GM19455 (cell line): ENCODE data around the gene RAD51B.
"Not testable (repeated sequence)": the region's sequence is repeated elsewhere in the genome, so short reads cannot be mapped to it uniquely, and the experiment has no call there.

Experiments
- ATAC-seq: cut with Tn5 transposase; IDR thresholded peaks from one replicate; pipeline ENCODE4 v1.9.1; 2021; ENCODE audit not compliant: unreplicated experiment

The RAD51B gene

DNA sequence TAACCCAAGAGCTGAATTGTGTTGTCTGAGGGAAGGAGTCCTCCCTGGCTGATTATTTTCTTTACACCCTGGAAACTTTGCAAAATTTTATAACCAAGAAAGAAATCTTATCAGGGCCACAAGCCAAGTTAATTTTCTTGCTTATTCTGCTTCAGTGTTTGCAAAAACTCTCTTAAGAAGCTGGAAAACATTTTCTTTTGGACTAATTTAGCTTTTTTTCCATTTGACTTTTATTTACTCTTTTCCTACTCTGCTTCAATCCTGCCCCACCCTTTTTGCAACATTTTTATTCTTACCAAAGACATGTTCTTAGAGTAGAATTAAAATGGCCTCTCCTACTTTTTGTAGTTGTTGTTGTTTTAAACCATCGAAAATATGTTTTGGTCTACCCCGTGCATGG, 594.5 kb downstream of the RAD51B start:
- no peak for ATAC-seq

DNA sequence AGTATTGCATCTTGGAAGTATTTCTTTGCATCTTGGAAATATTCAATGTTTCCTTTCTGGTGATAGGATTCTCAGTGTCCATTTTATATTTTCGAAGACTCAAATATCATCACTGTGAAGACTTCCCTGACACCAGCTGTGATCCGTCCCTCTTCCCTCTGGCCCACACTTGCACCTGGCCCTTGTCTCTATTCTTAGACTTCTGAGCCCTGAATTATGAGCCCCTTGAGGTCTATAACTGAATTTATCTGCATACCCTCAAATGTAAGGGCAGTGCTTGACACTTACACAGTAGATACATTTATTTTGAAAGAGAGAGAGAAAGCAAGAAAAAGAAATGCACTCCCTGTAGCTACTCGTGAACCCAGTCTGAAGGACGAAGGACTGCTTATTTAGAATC, 596.6 kb downstream of the RAD51B start:
- no peak for ATAC-seq

DNA sequence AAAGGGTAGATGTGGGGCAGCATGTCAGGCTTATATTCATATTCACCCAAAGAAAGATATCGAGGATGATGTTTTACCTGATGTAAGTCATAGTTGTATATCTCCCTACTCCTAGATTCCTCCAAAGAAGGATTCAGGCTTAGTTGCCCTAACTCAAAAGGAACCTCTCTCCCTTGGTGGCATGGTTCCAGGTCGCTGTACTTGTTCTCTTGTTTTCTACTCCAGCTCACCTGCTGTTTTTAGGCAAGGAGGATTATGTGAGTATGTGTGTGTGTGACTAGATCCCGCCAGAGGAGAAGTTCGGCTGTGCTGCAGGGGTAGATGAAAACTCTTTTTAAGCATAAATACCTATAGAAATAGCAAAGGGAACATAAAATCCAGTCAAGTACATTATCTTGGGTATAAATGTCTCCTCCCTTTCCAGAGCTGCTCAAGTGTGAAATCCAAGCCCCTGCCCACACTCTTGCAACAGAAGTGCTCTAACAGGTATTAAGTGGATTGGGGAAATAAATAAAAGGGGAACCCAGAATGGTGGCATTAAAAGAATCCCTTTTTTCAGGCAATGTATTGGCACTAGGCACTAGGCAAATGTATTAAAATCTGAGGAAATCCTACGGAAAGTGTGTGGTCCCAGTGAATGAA, 597.6 kb downstream of the RAD51B start:
- ATAC-seq = no peak

DNA sequence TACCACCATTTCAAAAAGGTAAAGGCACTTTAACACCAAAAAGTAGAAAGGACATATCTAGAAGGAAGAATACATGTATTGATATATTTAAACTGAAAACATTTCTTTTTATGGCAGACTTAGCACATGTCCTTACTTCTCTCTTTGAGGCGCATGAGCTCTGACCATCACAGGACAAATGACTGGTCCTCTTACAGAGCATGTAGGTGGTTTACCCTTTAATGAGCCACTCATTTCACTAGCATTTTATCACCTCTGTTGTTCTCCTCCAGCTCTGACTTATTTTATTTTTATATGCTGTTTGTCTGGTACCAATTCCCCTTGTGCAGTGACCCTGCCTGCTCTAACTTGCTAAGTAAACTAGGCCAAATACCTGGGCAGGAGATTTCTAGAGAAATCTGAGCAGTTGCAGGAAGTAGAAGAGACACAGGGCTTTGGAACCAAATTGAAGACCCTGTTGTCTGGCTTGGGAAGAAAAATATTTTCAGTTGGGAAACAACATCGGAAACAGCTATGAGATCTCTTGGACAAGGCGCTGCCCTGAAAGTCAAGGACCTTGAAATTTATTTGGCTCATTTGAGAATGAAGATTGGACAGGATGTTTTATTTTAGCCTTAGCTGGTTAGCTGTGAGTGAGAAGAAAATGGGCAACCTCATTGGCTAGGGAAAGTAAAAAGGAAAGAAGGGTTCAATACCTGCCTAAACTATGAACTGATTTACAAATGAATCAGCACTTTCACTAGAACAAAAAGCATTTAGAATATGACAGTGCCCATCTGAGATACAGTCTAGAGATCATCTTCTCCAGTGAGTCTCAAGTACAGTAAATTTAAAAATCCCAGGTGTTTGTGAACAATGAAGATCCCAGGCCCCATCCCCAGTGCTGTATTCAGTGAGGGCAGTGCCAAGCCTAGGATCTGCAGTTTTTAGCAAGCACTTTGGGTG, 598.9 kb downstream of the RAD51B start:
- ATAC-seq = no peak

DNA sequence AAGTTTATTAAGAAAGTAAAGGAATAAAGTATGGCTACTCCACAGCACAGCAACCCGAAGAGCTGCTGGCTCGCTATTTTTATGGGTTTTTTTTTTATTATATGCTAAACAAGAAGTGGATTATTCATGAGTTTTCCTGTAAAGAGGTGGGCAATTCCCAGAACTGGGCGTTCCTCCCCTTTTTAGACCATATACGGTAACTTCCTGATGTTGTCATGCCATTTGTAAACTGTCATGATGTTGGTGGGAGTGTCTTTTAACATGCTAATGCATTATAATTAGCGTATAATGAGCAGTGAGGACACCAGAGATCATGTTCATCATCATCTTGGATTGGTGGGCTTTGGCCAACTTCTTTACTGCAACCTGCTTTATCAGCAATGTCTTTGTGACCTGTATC, 600.8 kb downstream of the RAD51B start:
- no peak for ATAC-seq

DNA sequence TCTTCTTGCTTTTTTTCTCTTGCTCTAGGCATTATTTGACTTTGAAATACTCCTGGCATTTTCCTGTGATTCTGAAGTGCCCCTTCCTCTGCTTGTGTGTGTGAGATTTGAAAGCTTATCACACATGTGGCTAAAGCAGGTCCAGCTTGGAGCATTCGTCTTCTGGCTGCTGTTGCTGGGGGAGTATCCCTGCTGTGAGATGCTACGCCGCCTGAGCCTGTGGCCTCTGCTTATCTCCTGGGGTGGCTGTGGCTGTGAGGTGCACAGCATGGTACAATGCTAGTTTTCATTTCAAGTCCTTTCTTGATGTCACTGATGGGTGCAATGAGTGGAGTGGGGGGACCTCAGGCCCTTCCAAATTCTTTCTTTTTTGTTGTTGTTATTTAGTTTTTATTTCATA, 601.5 kb downstream of the RAD51B start:
- ATAC-seq = no peak

DNA sequence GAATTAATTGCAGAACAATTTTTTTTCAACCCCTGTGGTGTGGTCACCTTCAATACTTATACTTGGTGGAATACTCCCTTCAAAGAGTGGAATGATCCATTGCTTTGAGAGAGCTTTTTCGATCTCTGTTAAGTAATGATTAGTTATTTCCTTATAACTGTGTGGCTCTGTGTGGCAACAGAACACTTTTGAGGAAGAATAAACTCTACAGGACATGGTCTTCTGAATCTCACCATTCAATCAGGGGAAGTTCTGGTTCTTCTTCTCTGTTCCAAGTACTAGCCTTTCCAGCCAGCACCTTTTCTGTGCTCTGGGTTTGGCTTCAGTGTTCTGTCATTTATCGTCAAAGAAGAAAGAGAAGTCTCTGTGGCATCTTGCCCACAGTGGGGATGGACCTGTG, 604.1 kb downstream of the RAD51B start:
- no peak for ATAC-seq

DNA sequence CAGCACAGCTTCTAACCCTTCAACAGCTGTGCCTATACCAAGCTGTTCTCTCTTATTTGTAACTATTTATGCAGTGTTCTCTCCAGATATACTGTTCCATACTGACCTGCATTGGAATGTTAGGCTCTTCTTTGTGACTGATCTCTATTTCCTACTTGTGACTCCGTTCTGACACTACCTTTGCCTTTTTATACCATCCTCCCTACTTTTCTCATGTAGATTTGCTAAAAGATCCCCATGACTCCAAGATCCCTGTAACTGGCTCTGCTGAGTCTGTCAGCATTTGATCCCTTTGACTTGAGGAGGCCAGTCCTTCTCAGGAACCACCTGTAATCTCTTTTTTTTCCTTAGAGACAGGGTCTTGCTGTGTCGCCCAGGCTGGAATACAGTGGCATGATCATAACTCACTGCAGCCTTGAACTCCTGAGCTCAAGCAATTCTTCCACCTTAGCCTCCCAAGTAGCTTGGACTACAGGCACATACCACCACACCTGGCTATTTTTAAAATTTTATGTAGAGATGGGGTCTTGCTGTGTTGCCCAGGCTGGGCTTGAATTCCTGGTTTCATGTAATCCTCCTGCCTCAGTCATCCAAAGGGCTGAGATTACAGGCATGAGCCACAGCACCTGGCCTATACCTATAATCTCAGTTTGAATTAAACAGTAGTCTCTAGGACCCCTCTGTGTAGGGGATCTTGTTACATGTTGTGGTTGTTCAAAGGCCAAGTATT, 605.0 kb downstream of the RAD51B start:
- no peak for ATAC-seq

DNA sequence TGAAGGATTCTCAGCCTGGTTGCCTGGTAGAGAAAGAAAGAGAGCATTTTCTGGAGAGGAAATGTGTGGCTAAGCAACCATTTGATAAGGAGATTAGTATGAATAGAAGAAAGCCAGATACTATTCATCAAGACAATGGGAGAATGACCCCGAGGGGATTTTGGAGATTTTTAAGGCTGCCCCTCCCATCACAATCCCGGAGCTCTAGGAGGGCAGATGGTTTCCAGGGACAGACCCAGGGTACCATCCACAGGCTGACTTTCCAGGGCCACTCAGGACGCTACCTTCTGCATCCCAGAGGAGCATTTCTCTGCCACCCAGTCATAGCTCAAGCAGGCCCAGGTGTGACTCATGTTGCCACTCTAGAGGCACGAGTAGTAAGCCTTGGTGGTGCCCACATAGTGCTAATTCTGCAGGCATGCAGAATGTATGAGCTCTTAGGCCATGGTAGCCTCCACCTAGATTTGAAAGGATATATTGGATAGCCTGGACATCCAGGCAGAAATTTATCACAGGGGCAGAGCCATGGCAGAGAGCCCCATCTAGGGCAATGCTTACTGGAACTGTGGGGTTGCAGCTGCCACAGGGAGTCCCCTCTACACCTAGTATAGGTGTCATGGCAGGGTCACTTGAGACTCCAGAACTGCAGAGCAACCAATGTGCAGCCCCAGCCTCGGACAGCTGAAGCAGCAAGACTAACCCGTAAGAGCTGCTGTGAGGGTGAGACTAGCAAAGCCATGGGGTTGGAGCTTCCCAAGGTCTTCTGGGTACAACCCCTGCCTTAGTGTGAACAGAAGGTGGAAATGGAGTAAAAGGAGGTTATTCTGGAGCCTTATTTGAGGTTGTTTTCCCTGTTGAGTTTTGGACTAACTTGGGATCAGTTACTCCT, 607.3 kb downstream of the RAD51B start:
- ATAC-seq = no peak

DNA sequence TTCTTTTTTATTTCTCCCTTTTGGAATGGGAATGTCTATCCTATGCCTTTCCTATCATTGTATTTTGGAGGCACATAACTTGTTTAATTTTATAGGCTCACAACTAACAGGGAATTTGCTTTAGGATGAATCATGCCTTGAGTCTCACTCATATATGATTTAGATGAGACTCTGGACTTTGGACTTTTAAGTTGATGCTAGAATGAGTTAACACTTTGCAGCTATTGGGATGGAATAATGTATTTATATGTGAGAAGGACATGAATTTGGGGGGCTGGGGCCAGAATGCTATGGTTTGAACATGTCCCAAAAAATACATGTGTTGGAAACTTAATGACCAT, 607.9 kb downstream of the RAD51B start:
- no peak for ATAC-seq

DNA sequence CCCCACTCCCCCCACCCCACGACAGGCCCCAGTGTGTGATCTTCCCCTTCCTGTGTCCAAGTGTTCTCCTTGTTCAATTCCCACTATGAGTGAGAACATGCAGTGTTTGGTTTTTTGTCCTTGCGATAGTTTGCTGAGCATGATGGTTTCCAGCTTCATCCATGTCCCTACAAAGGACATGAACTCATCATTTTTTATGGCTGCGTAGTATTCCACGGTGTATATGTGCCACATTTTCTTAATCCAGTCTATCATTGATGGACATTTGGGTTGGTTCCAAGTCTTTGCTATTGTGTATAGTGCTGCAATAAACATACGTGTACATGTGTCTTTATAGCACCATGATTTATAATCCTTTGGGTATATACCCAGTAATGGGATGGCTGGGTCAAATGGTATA, 609.3 kb downstream of the RAD51B start:
- not testable (repeated sequence) for ATAC-seq

DNA sequence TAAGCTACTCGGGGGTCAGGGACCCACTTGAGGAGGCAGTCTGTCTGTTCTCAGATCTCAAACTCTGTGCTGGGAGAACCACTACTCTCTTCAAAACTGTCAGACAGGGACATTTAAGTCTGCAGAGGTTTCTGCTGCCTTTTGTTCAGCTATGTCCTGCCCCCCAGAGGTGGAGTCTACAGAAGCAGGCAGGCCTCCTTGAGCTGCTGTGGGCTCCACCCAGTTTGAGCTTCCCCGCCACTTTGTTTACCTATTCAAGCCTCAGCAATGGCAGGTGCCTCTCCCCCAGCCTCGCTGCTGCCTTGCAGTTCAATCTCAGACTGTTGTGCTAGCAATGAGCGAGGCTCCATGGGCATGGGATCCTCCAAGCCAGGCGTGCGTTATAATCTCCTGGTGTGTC, 614.6 kb downstream of the RAD51B start:
- not testable (repeated sequence) for ATAC-seq

DNA sequence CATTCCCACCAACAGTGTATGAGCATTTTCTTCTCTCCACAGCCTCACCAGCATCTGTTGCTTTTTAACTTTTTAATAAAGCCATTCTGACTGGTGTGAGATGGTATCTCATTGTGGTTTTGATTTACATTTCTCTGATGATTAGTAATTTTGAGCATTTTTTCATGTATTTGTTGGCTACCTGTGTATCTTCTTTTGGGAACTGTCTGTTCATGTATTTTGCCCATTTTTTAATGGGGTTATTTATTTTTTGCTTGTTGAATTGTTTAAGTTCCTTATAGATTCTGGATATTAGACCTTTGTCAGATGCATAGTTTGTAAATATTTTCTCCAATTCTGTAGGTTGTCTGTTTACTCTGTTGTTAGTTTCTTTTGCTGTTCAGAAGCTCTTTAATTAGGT, 616.1 kb downstream of the RAD51B start:
- not testable (repeated sequence) for ATAC-seq

DNA sequence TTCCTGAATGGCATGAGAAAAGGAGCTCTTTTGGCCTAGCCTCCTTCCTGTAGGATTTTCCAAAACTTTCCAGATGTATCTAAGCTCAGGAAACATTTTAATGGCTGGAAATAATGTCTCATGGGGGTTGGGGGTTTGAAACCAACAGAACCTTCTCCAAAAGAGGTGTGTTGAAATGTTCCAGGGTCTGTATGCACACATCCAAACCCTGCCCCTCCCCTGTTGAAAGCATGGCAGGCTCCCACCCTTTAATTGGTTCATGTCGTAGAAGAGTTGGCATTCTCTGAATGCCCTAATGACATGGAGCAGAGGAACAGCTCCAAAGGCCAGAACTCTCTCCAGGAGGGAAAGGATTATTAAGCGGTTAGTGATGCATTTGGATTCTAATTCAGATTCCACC, 620.1 kb downstream of the RAD51B start:
- no peak for ATAC-seq

DNA sequence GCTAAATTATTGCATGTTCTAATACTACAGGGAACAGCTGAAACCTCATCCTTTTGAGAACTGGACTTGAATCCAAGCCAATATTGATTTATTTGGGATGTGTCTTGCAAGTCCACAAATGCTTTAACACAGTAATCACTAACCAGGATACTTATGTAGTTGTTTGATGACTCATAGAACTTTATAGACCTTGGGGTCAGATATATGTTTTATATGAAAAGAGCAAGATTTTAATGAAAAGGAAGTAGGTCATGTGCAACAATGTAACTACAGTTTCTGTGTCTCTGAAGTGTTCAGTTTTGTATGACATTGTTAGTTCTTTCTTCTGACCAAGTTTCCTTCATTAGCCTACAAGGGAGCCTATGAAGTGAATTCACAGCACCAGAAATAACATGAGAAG, 621.2 kb downstream of the RAD51B start:
- no peak for ATAC-seq

DNA sequence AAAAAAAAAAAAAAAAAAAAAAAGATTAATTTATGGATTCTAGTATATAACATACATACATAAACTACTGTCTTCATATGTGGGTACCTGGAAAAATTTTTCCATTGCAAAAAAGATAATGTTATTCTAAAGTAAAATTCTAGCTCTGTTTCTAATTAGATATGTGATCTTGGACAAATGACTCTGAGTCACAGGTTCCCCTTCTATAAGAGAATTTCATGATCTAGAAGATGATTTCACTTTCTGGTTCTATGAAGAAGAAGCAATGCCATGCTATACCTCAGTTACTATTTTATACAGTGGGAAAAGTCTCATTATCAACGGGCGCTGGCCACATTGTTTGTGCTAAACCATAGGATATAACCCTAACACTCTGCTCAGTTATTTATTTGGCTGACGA, 622.0 kb downstream of the RAD51B start:
- no peak for ATAC-seq

DNA sequence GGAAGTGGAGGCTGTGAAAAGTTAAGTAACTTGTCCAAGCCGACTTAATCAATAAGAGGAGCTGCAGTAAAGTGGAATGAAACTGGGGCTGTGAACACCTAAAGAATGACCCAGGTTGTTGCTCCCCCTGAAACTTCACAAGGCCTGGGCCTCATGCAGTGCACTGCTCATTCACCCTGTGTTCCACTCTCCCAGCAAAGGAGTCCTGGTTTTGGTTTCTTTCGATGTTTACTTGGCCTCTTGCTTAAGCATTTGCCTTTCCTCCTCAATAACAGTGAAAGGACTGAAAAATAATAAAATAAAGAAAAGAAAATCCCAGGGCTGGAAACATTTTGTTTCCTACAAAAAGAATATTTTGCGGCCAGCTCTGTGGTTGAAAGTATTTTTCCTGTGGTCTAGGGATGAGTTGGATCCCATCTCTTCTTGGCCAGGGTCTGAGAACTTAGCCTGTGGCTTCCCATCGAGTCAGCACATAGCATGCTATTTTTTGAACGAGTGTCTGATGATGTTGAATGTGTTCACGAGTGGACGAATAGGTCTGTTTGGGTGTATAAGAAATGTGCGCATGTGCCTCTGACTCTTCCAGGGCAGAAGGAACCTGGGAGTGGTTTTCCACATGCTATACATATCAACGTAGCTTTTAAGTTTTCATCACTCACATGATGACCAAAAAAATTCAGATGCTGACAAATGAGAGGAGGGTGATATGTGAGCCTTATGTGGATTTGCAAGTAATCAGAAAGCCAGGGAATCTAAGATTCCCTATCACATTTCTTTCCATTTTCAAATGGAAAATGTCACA, 623.5 kb downstream of the RAD51B start:
- ATAC-seq = no peak

DNA sequence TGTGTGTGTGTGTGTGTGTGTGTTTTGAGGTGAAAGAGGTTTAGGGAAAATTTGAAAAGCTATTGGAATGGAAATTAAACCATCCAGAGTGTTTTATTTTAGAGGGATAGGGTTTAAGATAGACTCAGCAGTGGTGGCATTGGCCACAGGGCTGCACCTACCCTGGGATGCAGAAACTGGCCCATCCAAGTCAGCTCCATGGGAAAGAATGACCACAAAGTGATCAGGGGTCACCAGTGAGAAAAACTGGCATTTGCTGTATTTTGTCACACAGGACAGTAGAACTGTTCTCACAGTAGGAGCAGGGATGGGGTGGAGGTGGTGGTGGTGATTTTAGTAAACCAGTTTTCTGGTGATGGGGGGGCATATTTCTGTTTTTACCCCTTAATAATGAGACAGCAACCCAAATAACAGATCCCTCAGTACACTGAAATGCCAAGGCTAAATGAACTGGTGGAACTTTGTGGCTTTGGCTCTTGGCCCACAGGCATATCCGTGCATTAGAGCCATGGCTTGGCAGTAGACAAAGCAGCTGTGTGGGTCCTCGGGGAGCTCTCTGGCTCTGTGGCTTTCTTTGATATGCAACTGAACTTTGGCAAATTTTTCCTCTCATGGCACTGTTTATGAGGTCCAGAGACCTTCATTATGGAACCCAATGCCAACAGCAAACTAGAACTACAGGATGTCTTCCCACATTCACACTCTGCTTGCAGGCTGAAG, 625.0 kb downstream of the RAD51B start:
- ATAC-seq = no peak

DNA sequence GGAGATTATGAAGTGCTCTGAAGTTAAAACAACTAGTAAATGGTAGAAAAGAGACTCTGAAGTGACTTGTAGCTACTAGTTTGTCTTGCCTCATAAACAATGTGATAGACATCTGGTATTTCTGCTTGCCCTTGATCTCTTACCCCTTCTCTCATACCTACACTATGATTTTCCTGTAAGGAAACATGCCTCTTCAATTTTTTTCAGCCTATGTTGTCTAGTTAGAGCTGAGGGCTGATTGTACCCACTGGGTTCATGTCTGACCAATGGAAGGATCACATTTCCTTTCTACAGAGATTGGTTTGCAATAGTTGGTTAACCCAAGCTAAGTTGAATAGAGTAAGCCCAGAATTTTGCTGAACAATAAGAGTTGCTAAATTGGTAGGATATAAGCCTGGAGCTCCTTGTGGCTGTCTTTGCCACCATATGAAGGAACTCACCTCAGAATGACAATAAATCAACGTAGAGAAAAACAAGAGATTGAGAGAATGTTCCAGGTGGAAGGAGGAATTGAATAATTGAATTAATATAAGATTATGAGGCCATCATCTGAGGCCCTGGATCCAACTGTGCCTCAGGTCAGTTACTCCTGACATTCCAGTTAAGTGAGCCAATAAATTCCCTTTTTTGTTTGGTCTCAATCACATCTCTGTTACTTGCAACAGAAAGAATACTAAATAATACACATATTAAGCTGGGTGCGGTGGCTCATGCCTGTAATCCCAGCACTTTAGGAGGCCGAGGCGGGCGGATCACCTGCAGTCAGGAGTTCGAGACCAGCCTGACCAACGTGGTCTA, 626.9 kb downstream of the RAD51B start:
- no peak for ATAC-seq
